ENCODE measurements around the gene DLG2.

DNA sequence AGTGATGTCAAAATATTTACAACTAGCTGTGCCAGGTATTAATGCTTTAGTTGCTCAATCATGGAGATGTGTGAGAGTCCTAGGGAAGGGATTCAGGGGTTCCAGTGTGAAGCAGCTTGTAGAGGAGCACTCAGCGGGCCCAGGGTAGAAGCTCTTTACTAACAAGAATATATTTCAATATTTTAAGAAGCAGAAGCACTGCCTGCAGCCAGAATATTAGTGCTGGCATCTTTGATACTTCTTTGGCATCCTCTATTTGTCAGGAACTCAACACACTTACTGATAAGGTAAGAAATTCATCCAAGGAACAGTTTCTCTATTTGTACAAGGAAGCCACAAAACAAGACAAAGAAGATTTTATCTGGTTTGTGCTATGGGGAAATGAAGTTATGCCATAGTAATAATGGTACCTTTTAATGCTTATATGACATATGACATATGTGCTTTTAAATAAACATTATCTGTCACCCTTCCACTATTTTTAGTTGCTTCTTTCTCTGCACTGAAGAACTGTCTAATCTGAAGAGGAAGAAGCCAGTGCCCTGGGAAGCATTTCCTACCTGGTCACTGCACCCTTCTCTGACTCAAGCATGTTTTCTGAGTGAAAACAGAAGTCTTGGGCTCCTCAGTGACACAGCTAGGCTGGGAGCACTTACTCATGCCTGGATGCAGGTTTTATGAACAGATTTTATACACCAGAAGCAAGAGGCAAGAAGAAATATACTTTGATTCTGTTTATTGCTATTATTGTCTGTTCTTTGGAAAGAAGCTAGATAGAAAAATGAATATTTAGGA is 1952.8 kb downstream of the DLG2 start:
- no peak for TF ChIP-seq POLR2AphosphoS5 (IDR thresholded peaks at IDR 0.05; ENCODE audit: low read depth, low read length)
- no peak for TF ChIP-seq TAF1 (IDR thresholded peaks at IDR 0.05; ENCODE audit: borderline replicate concordance, insufficient read depth, low read length)
- TF ChIP-seq, protein P1, sequence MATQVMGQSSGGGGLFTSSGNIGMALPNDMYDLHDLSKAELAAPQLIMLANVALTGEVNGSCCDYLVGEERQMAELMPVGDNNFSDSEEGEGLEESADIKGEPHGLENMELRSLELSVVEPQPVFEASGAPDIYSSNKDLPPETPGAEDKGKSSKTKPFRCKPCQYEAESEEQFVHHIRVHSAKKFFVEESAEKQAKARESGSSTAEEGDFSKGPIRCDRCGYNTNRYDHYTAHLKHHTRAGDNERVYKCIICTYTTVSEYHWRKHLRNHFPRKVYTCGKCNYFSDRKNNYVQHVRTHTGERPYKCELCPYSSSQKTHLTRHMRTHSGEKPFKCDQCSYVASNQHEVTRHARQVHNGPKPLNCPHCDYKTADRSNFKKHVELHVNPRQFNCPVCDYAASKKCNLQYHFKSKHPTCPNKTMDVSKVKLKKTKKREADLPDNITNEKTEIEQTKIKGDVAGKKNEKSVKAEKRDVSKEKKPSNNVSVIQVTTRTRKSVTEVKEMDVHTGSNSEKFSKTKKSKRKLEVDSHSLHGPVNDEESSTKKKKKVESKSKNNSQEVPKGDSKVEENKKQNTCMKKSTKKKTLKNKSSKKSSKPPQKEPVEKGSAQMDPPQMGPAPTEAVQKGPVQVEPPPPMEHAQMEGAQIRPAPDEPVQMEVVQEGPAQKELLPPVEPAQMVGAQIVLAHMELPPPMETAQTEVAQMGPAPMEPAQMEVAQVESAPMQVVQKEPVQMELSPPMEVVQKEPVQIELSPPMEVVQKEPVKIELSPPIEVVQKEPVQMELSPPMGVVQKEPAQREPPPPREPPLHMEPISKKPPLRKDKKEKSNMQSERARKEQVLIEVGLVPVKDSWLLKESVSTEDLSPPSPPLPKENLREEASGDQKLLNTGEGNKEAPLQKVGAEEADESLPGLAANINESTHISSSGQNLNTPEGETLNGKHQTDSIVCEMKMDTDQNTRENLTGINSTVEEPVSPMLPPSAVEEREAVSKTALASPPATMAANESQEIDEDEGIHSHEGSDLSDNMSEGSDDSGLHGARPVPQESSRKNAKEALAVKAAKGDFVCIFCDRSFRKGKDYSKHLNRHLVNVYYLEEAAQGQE (IDR thresholded peaks at IDR 0.05; ENCODE audit: insufficient read depth in 1 of 2, low read depth in 2 of 2, low read length in 2 of 2), result no peak
- no peak for TF ChIP-seq SIN3A (IDR thresholded peaks at IDR 0.05; ENCODE audit: borderline replicate concordance, insufficient read depth, low read length)
